NCI-H2107 treated with DMSO at 0.1 percent for 48 hours (cell line): ENCODE measurements around the gene TRAPPC2L.
"Not testable (repeated sequence)": the region's sequence is repeated elsewhere in the genome, so short reads cannot be mapped to it uniquely, and the experiment has no call there.

Experiments
- DNase-seq: peaks from one replicate; lab custom pipeline; 2025; ENCODE audit not compliant: unreplicated experiment; lab: John Stamatoyannopoulos, UW

Gene TRAPPC2L

GRCh38 chr16:88888057-88888456 is 31.1 kb downstream of the TRAPPC2L start:
- DNase-seq = no peak

- DNase-seq = no peak
Observed at GRCh38 chr16:88888461-88889387, 31.8 kb downstream of the TRAPPC2L start.

- not testable (repeated sequence) for DNase-seq
Observed at GRCh38 chr16:88889702-88890352, 32.9 kb downstream of the TRAPPC2L start.

GRCh38 chr16:88891083-88891482 is 34.2 kb downstream of the TRAPPC2L start:
- DNase-seq = no peak

GRCh38 chr16:88892065-88892464 is 35.1 kb downstream of the TRAPPC2L start:
- no peak for DNase-seq

GRCh38 chr16:88893127-88893968 is 36.4 kb downstream of the TRAPPC2L start:
- DNase-seq = no peak

GRCh38 chr16:88894266-88894665 is 37.3 kb downstream of the TRAPPC2L start:
- not testable (repeated sequence) for DNase-seq

GRCh38 chr16:88894681-88895300 is 37.9 kb downstream of the TRAPPC2L start:
- no peak for DNase-seq

- no peak for DNase-seq
Observed at GRCh38 chr16:88895335-88895734, 38.4 kb downstream of the TRAPPC2L start.

- DNase-seq = no peak
Observed at GRCh38 chr16:88896238-88897070, 39.5 kb downstream of the TRAPPC2L start.

GRCh38 chr16:88897696-88898425 is 40.9 kb downstream of the TRAPPC2L start:
- no peak for DNase-seq

- no peak for DNase-seq
Observed at GRCh38 chr16:88899901-88900661, 43.2 kb downstream of the TRAPPC2L start.

- DNase-seq = no peak
Observed at GRCh38 chr16:88900662-88901052, 43.7 kb downstream of the TRAPPC2L start.

GRCh38 chr16:88901718-88902337 is 44.9 kb downstream of the TRAPPC2L start:
- DNase-seq = no peak

GRCh38 chr16:88902744-88903143 is 45.8 kb downstream of the TRAPPC2L start:
- no peak for DNase-seq

GRCh38 chr16:88903267-88903666 is 46.3 kb downstream of the TRAPPC2L start:
- DNase-seq = no peak

GRCh38 chr16:88904676-88905365 is 47.9 kb downstream of the TRAPPC2L start:
- no peak for DNase-seq

GRCh38 chr16:88905563-88905962 is 48.6 kb downstream of the TRAPPC2L start:
- DNase-seq = no peak
